ENCODE results near the gene SOX5.

SOX5 gene

GRCh38 chr12:23669691-23670090 is 279.8 kb downstream of the SOX5 start:
- DNase-seq = no peak
- H3K4me3 ChIP-seq (ENCODE audit: low read length) = no peak overlapping the region
- no peaks in the 10 kb centered on the region for H3K9me3 ChIP-seq (replicated peaks; ENCODE audit: insufficient read depth, low read length)
- no peaks in the 10 kb centered on the region for H3F3A ChIP-seq (ENCODE audit: insufficient read depth, low read length)
- H3K4me1 ChIP-seq (ENCODE audit: low read length) = peaks cover 11% of the 10 kb centered on the region
- no peak overlapping the region for H3K4me2 ChIP-seq (ENCODE audit: low read depth, low read length)
- H3K27me3 ChIP-seq (replicated peaks; ENCODE audit: insufficient read depth, low read length) = no peaks in the 10 kb centered on the region
- H3K27ac ChIP-seq (ENCODE audit: low read length) = no peak overlapping the region
- H3K9me2 ChIP-seq (replicated peaks; ENCODE audit: insufficient read depth, low read length) = 0 out of 2 replicates have a peak, but pooled peaks cover 3% of the 10 kb centered on the region
- H4K20me1 ChIP-seq (ENCODE audit: insufficient read depth, low read length) = no peaks in the 10 kb centered on the region
- no peak for TF ChIP-seq EZH2phosphoT487 (IDR thresholded peaks at IDR 0.05; ENCODE audit: low read length)
- H3K36me3 ChIP-seq (replicated peaks; ENCODE audit: insufficient read depth, low read length) = no peaks in the 10 kb centered on the region
- no peak overlapping the region for H2AFZ ChIP-seq (ENCODE audit: low read length)
- no peaks in the 10 kb centered on the region for H3K79me2 ChIP-seq (ENCODE audit: low read length)
- no peak overlapping the region for H3K9ac ChIP-seq (ENCODE audit: low read length)

DNA sequence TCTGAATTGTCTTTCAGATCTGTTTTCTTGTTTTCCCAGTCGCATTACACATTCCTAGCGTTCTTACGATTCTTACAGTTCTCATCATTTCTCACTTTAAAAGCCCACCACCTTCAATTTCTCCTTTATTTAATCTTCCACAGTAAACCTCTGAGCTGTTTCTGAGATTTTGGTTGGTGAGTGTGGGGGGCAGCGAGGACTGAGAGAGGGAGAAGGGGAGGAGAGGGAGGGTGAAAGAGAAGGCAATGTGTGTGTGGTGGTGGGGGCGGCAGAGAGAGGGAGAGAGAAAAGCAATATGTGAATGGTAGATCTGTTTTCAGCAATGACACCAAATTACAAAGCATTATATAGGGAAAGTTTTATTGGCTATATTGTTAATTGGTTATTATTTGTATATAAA is 282.6 kb downstream of the SOX5 start:
- H3F3A ChIP-seq (ENCODE audit: insufficient read depth, low read length) = no peaks in the 10 kb centered on the region
- DNase-seq = no peak
- H3K9me2 ChIP-seq (replicated peaks; ENCODE audit: insufficient read depth, low read length) = 0 out of 2 replicates have a peak, but pooled peaks cover 3% of the 10 kb centered on the region
- H3K4me1 ChIP-seq (ENCODE audit: low read length) = peaks cover 11% of the 10 kb centered on the region
- H2AFZ ChIP-seq (ENCODE audit: low read length) = no peak overlapping the region
- H3K4me3 ChIP-seq (ENCODE audit: low read length) = no peak overlapping the region
- H3K27me3 ChIP-seq (replicated peaks; ENCODE audit: insufficient read depth, low read length) = no peaks in the 10 kb centered on the region
- no peak overlapping the region for H3K4me2 ChIP-seq (ENCODE audit: low read depth, low read length)
- H4K20me1 ChIP-seq (ENCODE audit: insufficient read depth, low read length) = no peaks in the 10 kb centered on the region
- H3K9me3 ChIP-seq (replicated peaks; ENCODE audit: insufficient read depth, low read length) = no peaks in the 10 kb centered on the region
- H3K27ac ChIP-seq (ENCODE audit: low read length) = no peak overlapping the region
- H3K79me2 ChIP-seq (ENCODE audit: low read length) = no peaks in the 10 kb centered on the region
- H3K9ac ChIP-seq (ENCODE audit: low read length) = no peak overlapping the region
- H3K36me3 ChIP-seq (replicated peaks; ENCODE audit: insufficient read depth, low read length) = no peaks in the 10 kb centered on the region
- TF ChIP-seq EZH2phosphoT487 (IDR thresholded peaks at IDR 0.05; ENCODE audit: low read length) (no peak), EZH2 (optimal IDR thresholded peaks at IDR 0.05; ENCODE audit: low read depth, low read length) (no peak), CTCF (IDR thresholded peaks at IDR 0.05; ENCODE audit: low read length) (no peak)

GRCh38 chr12:23662966-23663365 is 286.5 kb downstream of the SOX5 start:
- Histone ChIP-seq H4K20me1 (ENCODE audit: insufficient read depth, low read length) (no peaks in the 10 kb centered on the region), H3K4me3 (ENCODE audit: low read length) (no peak overlapping the region), H3K79me2 (ENCODE audit: low read length) (no peaks in the 10 kb centered on the region), H2AFZ (ENCODE audit: low read length) (no peak overlapping the region), H3K9me2 (replicated peaks; ENCODE audit: insufficient read depth, low read length) (no peaks in the 10 kb centered on the region), H3K9ac (ENCODE audit: low read length) (no peak overlapping the region), H3K27ac (ENCODE audit: low read length) (no peak overlapping the region), H3F3A (ENCODE audit: insufficient read depth, low read length) (no peaks in the 10 kb centered on the region), H3K4me2 (ENCODE audit: low read depth, low read length) (no peak overlapping the region), H3K27me3 (replicated peaks; ENCODE audit: insufficient read depth, low read length) (no peaks in the 10 kb centered on the region), H3K36me3 (replicated peaks; ENCODE audit: insufficient read depth, low read length) (no peaks in the 10 kb centered on the region), H3K9me3 (replicated peaks; ENCODE audit: insufficient read depth, low read length) (no peaks in the 10 kb centered on the region), H3K4me1 (ENCODE audit: low read length) (no peaks in the 10 kb centered on the region)
- DNase-seq = no peak
- TF ChIP-seq EZH2 (optimal IDR thresholded peaks at IDR 0.05; ENCODE audit: low read depth, low read length) = no peak
- TF ChIP-seq CTCF (IDR thresholded peaks at IDR 0.05; ENCODE audit: low read length) = no peak
- no peak for TF ChIP-seq EZH2phosphoT487 (IDR thresholded peaks at IDR 0.05; ENCODE audit: low read length)

DNA sequence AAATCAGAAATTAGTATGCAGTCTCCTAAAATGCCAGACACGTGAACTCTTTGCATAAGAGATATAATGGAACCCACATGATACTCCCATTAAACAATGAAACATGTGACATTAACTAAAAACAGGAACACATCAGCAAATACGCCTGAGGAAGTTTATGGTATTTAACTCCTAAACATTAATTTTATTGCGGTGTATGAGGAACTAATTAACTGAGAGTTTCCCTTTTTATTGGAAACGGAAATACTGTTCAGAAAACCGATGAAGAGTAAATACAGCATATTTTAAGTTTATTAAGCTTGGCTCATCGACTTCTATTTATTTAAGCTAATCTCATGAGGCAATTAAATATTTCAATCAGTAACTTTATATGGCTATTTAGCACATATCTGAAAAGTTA is 290.3 kb downstream of the SOX5 start:
- TF ChIP-seq EZH2phosphoT487 (IDR thresholded peaks at IDR 0.05; ENCODE audit: low read length) = no peak
- no peak for TF ChIP-seq EZH2 (optimal IDR thresholded peaks at IDR 0.05; ENCODE audit: low read depth, low read length)
- no peak for TF ChIP-seq CTCF (IDR thresholded peaks at IDR 0.05; ENCODE audit: low read length)
- H3K36me3 ChIP-seq (replicated peaks; ENCODE audit: insufficient read depth, low read length) = no peaks in the 10 kb centered on the region
- DNase-seq = no peak

More for the DNA sequence above, 290.3 kb downstream of the SOX5 start:
- H3K27ac ChIP-seq (ENCODE audit: low read length) = no peak overlapping the region
- H3K9me2 ChIP-seq (replicated peaks; ENCODE audit: insufficient read depth, low read length) = no peaks in the 10 kb centered on the region
- H3K27me3 ChIP-seq (replicated peaks; ENCODE audit: insufficient read depth, low read length) = no peaks in the 10 kb centered on the region
- no peak overlapping the region for H3K4me3 ChIP-seq (ENCODE audit: low read length)
- H3F3A ChIP-seq (ENCODE audit: insufficient read depth, low read length) = no peaks in the 10 kb centered on the region
- H3K79me2 ChIP-seq (ENCODE audit: low read length) = no peaks in the 10 kb centered on the region
- H4K20me1 ChIP-seq (ENCODE audit: insufficient read depth, low read length) = no peaks in the 10 kb centered on the region
- H3K4me1 ChIP-seq (ENCODE audit: low read length) = no peaks in the 10 kb centered on the region
- H3K9ac ChIP-seq (ENCODE audit: low read length) = no peak overlapping the region
- H3K9me3 ChIP-seq (replicated peaks; ENCODE audit: insufficient read depth, low read length) = no peaks in the 10 kb centered on the region
- no peak overlapping the region for H3K4me2 ChIP-seq (ENCODE audit: low read depth, low read length)
- H2AFZ ChIP-seq (ENCODE audit: low read length) = no peak overlapping the region

Measured in MM.1S (cell line).